ENCODE measurements around the gene TARS2. TPM values are rescaled to one million over a fixed set of nuclear protein-coding genes. Genes with fewer than 3 reads are reported as not detected.

The TARS2 gene
- total and polyA plus RNA-seq, 10 of the 15 experiments (the other 5 are each of a cell fraction or from before 2014, with no cell fraction given) = 11.0 to 51.8 (median 45.2) TPM

GRCh38 chr1:150515328-150516049, 28.3 kb downstream of the TARS2 start, which contains the start of gene FALEC (continued):
- peak; percentile 9 to 57; a peak in 1 of 4 replicates for TF ChIP-seq BHLHE40 (IDR thresholded peaks at IDR 0.05; ENCODE audit: borderline replicate concordance in 1 of 2, low read depth in 2 of 2, low read length in 1 of 2)
- peak; percentile 87 for TF ChIP-seq NRF1 (conservative IDR thresholded peaks at IDR 0.05; ENCODE audit: low read depth, low read length)
- TF ChIP-seq, protein P1, sequence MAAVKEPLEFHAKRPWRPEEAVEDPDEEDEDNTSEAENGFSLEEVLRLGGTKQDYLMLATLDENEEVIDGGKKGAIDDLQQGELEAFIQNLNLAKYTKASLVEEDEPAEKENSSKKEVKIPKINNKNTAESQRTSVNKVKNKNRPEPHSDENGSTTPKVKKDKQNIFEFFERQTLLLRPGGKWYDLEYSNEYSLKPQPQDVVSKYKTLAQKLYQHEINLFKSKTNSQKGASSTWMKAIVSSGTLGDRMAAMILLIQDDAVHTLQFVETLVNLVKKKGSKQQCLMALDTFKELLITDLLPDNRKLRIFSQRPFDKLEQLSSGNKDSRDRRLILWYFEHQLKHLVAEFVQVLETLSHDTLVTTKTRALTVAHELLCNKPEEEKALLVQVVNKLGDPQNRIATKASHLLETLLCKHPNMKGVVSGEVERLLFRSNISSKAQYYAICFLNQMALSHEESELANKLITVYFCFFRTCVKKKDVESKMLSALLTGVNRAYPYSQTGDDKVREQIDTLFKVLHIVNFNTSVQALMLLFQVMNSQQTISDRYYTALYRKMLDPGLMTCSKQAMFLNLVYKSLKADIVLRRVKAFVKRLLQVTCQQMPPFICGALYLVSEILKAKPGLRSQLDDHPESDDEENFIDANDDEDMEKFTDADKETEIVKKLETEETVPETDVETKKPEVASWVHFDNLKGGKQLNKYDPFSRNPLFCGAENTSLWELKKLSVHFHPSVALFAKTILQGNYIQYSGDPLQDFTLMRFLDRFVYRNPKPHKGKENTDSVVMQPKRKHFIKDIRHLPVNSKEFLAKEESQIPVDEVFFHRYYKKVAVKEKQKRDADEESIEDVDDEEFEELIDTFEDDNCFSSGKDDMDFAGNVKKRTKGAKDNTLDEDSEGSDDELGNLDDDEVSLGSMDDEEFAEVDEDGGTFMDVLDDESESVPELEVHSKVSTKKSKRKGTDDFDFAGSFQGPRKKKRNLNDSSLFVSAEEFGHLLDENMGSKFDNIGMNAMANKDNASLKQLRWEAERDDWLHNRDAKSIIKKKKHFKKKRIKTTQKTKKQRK (IDR thresholded peaks at IDR 0.05; ENCODE audit: low read depth, low read length) = no peak
- no peak for TF ChIP-seq PAX8 (IDR thresholded peaks at IDR 0.05)
- TF ChIP-seq IRF4 (IDR thresholded peaks at IDR 0.05; ENCODE audit: low read depth, low read length) = no peak
- no peak for TF ChIP-seq ZBED1 (IDR thresholded peaks at IDR 0.05; ENCODE audit: borderline replicate concordance)
- peak; percentile 50 for TF ChIP-seq NR2F1 (conservative IDR thresholded peaks at IDR 0.05)
- TF ChIP-seq PAX5 (IDR thresholded peaks at IDR 0.05; ENCODE audit: borderline replicate concordance, low read depth, low read length) = peak; percentile 70
- TF ChIP-seq EZH2 (IDR thresholded peaks at IDR 0.05; ENCODE audit: borderline replicate concordance, control insufficient read depth, low read depth, low read length) = no peak
- no peak for TF ChIP-seq POU2F2 (IDR thresholded peaks at IDR 0.05; ENCODE audit: borderline replicate concordance, low read depth, low read length)
- TF ChIP-seq BRCA1 (IDR thresholded peaks at IDR 0.05; ENCODE audit: low read depth, low read length) = no peak
- TF ChIP-seq MYC (IDR thresholded peaks at IDR 0.05; ENCODE audit: insufficient read depth, insufficient read length, insufficient replicate concordance, low read length, severe bottlenecking) = no peak
- TF ChIP-seq, protein P2, sequence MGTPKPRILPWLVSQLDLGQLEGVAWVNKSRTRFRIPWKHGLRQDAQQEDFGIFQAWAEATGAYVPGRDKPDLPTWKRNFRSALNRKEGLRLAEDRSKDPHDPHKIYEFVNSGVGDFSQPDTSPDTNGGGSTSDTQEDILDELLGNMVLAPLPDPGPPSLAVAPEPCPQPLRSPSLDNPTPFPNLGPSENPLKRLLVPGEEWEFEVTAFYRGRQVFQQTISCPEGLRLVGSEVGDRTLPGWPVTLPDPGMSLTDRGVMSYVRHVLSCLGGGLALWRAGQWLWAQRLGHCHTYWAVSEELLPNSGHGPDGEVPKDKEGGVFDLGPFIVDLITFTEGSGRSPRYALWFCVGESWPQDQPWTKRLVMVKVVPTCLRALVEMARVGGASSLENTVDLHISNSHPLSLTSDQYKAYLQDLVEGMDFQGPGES (IDR thresholded peaks at IDR 0.05) = peak; percentile 65; the same call in 1 of the 2 replicates
- no peak; the same call in 1 of the 2 replicates for TF ChIP-seq TBL1XR1 (IDR thresholded peaks at IDR 0.05; ENCODE audit: low read depth, low read length)
- TF ChIP-seq, protein P3, sequence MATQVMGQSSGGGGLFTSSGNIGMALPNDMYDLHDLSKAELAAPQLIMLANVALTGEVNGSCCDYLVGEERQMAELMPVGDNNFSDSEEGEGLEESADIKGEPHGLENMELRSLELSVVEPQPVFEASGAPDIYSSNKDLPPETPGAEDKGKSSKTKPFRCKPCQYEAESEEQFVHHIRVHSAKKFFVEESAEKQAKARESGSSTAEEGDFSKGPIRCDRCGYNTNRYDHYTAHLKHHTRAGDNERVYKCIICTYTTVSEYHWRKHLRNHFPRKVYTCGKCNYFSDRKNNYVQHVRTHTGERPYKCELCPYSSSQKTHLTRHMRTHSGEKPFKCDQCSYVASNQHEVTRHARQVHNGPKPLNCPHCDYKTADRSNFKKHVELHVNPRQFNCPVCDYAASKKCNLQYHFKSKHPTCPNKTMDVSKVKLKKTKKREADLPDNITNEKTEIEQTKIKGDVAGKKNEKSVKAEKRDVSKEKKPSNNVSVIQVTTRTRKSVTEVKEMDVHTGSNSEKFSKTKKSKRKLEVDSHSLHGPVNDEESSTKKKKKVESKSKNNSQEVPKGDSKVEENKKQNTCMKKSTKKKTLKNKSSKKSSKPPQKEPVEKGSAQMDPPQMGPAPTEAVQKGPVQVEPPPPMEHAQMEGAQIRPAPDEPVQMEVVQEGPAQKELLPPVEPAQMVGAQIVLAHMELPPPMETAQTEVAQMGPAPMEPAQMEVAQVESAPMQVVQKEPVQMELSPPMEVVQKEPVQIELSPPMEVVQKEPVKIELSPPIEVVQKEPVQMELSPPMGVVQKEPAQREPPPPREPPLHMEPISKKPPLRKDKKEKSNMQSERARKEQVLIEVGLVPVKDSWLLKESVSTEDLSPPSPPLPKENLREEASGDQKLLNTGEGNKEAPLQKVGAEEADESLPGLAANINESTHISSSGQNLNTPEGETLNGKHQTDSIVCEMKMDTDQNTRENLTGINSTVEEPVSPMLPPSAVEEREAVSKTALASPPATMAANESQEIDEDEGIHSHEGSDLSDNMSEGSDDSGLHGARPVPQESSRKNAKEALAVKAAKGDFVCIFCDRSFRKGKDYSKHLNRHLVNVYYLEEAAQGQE (IDR thresholded peaks at IDR 0.05; ENCODE audit: low read depth, low read length) = no peak
- TF ChIP-seq JUND (IDR thresholded peaks at IDR 0.05; ENCODE audit: low read depth, low read length) = no peak
- TF ChIP-seq MTA3 (IDR thresholded peaks at IDR 0.05; ENCODE audit: borderline replicate concordance, low read length) = no peak
- TF ChIP-seq E2F8 (IDR thresholded peaks at IDR 0.05; ENCODE audit: low read depth, partially characterized antibody) = no peak
- no peak for TF ChIP-seq TCF3 (IDR thresholded peaks at IDR 0.05; ENCODE audit: borderline replicate concordance, insufficient read depth, low read depth, low read length)

Measured in GM12878 (cell line).